ENCODE data around the gene TMEM143.
A peak's percentile ranks its signal among the peaks of the same experiment; 100 is the strongest.
"Not testable (repeated sequence)": the region's sequence is repeated elsewhere in the genome, so short reads cannot be mapped to it uniquely, and the experiment has no call there.

TMEM143 gene

DNA sequence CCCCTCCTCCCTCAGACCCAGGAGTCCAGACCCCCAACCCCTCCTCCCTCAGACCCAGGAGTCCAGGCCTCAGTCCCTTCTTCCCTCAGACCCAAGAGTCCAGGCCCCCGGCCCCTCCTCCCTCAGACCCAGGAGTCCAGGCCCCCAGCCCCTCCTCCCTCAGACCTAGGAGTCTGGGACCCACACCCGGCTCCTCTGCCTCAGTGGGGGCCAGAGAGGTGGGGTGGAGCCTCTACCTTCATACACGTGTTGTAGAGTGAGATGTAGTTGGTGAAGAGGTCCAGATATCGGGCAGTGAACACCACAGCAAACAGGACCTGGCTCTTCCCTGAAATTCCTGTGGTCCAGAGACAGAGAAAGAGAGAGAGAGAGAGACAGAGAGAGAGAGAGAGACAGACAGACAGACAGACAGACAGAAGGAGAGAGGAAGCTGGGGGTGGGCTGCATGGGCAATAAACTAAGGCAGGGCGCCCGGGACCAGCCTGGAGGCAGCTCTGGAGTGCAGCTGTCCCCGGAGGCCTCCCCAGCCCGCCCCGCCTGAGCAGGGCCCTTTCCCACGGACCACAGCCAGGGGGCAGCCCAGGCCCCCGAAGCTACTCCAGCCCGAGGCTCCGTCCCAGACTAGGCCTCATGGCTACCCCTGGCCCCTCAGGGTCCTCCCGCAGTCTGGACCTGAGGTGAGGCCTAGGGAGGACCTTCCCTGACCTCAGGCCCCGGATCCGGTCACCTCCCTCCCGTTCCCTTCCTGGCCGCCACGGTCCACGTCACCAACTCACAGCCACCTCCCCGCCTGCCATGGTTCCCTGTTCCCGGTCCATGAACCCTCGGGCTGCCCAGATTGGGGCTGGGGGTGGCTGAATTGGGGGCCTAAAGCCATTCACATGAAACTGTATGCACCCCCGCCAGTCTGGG, 26.7 kb upstream of the TMEM143 start:
- DNase-seq = peak; percentile 67

DNA sequence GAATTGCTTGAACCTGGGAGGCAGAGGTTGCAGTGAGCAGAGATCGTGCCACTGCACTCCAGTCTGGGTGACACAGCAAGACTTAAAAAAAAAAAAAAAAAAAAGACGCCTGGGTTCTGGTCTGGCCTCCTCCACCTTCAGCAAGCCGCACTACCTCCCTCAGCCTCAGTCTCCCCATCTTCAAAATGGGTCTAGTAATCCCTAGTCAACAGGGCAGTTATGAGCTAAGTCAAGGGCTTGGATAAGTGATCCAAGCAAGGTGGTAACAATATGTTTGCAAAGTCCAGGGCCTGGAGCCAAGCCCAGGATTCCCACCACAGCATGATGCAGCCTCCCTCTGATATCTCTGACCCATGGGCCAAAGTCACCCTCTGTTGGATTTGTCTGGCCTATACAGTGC, 23.2 kb upstream of the TMEM143 start:
- no peak for DNase-seq

DNA sequence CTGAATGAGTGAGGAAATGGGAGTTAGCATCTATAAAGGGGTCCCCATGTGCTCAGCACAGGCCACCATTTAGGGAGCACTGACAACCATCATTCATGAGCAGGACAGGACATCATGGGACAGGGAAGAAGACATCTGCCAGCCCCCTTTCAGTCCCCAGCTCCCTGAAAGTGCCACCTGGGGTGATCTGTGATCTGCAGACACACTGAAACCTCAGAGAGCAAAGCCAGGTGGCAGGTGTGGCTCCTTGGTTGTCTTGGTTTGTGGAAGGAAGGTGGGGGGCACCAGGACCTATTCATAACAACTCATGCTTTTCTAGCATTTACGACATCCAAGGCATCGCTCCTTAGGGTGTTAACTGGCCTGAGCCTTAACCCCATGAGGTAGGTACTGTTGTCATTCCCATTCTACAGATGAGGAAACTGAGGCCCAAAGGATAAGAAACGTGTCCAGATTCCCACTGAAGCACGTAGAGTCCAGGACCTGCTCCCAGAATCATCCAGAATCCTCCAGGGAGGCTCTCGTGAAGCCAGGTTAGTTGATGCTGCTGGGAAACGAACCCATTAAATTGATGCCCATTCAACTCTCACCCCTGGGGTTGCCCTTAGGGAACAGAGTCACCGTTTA, 21.8 kb upstream of the TMEM143 start:
- no peak for DNase-seq

DNA sequence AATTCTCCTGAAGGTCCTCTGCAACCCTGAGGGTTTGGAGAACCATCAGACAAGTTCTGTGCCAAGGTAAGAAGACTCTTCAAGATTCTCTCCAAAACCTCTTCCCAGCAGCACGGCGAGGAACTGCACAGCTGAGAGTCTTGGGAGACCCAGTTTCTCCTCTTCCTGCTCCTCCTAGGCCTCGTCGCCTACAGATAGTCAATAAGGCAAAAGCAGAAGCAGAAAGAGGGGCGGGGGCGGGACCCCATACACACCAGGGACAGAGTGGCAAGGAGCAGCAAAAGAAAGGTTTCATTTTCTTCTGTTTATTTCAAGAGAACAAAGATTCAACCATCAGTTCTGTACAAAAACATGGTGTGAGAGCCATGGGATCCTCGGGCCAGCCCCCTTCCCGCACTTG, 18.5 kb upstream of the TMEM143 start:
- no peak for DNase-seq

DNA sequence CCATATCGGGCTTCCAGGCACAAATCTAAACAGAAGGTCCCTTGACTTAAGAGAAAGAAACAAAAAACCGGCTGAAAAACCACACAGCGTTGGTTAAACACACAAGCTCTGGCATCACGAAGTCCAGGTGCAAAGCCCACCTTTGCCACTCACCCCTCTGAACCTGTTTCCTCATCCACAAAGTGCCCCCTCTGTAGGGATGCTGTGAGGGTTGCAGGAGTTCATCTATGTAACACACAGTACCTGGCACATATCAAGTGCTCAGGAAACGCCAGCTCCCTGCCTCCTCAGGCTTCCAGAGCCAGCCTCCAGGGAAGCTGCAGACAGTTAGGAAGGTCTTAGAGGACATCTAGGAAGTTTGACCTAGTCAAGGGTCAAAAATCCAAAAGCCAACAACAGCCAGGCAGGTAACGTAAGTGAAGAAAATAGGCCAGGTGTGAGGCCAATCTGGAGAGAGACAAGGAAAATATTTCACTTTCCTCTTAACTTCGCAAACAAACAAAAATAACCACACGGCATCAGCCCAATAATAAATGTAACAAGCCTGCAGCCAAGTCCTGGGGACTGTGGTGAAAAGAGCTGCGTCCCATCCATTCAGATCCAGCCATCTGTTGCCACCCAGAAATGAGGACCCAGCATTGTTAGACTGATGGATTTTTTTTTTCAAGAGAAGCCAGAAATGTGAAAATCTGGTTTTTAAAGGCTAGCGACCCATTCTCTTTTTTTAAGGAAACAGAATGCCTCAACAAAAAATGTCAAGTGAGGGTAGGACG, 17.6 kb upstream of the TMEM143 start:
- no peak for DNase-seq

DNA sequence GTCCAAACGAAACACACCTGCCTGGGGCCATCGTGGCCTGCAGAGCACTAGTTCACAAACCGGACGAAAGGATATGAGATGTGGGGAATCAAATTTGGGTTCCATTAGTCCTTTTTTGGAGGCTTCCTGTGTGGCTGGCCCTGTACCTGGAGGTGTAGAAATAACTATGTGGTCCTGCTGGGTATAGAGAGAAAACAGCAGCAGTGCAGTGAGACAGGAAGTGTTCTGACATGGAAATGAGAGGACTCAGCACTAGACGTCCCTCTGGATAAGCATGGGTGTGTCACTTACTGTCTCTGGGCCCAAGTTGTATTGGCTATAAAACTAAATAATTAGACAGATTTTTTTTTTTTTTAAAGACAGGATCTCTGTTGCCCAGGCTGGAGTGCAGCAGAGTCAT, 15.3 kb upstream of the TMEM143 start:
- DNase-seq = no peak

DNA sequence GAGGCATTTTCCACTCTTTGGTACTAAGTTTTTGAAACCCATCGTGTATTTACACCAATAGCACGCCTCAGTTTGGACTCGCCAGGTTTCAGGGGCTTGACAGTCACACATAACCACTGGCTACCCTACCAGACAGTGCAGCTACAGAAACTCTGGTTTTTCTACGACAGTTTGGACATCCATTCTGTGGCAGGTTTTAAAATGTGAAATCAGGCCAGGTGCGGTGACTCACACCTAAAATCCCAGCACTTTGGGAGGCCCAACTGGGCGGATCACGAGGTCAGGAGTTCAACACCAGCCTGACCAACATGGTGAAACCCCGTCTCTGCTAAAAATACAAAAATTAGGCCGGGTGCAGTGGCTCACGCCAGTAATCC, 14.4 kb upstream of the TMEM143 start:
- DNase-seq = no peak

DNA sequence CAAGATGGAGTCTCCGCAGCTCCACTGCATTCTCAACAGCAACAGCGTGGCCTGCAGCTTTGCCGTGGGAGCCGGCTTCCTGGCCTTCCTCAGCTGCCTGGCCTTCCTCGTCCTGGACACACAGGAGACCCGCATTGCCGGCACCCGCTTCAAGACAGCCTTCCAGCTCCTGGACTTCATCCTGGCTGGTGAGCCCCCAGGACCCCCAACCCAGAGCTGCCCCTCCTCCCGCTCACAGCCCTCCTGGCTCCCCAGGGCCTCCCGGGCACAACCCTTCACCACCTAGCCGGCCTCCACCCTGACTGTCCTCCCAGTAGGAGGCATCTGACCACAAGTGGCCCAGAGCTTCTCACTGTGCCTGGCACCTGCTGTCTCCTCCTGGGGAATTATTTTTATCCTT, 9.8 kb upstream of the TMEM143 start:
- no peak for DNase-seq

DNA sequence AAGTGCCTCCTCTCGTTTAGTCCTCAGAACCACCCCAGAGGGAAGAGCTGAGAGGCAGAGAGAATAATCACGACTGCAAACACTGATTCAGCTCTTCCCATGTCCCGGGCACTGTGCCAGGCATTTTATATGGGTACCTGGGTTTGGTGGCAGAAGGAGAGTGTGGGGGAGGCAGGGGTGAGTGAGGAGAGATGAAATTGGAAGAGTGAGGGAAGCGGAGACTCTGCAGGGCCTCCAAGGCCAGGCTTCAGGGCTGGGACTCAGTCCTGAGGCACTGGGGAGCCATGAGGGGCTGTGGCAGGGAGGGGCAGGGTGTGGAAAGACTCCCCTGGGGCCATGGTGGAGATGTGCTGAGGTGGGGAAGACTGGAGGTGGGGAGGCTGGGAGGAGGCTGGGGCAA, 9.2 kb upstream of the TMEM143 start:
- DNase-seq = no peak

DNA sequence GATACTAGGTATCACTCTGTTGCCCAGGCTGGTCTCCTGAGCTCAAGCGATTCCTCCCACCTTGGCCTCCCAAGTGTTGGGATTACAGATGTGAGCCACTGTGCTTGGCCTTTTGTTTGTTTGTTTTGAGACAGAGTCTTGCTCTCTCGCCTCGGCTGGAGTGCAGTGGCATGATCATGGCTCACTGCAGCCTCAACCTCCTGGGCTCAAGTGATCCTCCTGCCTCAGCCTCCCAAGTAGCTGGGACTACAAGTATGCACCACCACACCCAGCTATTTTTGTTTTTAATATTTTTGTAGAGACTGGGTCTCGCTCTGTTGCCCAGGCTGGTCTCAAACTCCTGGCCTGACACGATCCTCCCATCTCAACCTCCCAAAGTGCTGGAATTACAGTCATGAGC, 8.0 kb upstream of the TMEM143 start:
- DNase-seq = not testable (repeated sequence)

DNA sequence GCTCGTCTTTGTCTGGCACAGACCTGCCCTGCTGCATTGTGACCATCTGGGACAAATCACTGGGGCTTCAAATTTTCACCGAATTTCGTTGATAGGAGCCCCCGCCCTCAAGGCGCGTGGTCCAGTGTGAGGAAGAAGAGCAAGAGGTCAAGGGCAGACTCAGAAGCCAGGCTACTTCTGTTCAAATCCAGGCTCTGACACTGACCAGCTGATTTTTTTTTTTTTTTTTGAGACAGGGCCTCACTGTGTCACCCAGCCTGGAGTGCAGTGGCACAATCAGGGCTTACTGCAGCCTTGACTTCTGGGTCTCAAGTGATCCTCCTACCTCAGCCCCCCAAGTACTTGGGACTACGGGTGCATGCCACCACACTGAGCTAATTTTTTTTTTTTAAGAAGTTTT, 7.6 kb upstream of the TMEM143 start:
- no peak for DNase-seq

DNA sequence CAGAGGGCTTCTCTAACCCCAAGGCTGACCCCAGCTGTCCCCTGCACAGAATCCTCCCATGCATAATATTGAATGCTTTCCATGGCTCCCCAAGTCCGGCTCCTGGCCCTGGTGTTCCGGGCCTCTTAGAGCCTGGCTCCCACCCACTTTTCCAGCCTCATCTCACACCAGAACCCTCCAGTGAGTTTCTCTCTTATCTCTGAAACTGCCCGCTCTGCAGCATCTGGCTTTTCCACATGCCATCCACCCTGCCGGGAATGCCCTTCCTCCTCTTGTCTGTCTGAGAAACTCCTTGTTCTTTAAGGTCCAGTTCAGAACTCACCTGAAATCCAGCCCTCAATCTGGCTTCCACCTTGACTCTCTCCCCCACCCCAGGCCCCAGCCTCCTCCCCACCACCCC, 7.2 kb upstream of the TMEM143 start:
- DNase-seq = no peak

DNA sequence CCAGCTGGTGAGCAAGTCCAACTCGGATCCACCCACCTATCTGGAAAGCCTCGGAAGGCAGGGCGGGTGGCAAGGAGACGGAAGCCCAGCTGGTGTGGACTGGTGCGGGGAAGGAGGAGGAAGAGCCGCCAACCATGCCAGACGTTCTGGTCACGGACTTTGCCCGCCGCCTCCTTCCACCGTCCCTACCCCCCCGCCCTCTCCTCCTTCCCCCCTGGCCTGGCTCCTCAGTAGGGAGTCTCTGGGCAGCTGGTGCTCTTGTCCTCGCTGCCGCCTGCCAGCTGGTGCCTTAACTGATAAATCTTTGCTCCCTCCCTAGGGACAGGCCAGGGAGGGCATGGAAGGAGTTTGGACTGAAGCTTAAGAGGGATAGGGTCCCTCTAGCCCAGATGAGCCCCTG, 5.2 kb upstream of the TMEM143 start:
- no peak for DNase-seq

DNA sequence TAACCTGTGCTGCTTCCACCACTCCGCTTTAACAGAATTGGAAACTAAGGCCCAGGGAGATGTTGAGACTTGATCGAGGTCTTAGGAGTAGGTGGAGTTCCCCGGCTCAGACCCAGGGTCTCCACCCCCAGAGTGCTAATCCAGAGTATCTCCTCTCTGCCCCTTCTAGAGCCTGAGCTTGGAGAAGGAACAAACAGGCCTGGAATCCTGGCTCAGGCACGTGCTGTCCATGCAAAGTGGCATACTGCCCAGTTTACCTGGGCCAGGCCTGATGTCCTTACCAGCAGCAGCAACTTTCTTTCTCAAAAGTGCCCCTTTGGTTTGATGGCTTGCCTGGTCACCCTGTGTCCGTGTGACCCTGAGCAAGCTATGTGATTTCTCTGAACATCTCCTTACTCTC, 4.1 kb upstream of the TMEM143 start:
- no peak for DNase-seq

DNA sequence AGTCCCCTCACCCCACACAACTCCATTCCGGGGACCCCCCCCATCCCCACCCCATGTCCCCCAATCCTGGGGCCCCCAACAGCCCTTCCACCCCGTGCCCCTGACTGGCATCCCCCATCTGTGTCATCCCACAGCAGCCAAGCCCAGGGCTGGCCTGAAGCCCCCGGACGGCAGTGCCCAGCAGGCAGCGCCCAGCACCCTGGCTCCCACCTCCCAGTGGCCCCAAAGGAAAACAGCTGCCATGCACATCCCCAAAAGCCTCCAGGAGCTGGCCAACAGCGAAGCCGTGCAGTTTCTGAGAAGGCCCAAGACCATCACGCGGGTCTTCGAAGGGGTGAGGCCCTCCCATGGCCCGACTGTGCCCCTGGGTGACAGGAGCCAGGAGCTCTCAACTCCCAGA, 1.9 kb upstream of the TMEM143 start:
- no peak for DNase-seq

DNA sequence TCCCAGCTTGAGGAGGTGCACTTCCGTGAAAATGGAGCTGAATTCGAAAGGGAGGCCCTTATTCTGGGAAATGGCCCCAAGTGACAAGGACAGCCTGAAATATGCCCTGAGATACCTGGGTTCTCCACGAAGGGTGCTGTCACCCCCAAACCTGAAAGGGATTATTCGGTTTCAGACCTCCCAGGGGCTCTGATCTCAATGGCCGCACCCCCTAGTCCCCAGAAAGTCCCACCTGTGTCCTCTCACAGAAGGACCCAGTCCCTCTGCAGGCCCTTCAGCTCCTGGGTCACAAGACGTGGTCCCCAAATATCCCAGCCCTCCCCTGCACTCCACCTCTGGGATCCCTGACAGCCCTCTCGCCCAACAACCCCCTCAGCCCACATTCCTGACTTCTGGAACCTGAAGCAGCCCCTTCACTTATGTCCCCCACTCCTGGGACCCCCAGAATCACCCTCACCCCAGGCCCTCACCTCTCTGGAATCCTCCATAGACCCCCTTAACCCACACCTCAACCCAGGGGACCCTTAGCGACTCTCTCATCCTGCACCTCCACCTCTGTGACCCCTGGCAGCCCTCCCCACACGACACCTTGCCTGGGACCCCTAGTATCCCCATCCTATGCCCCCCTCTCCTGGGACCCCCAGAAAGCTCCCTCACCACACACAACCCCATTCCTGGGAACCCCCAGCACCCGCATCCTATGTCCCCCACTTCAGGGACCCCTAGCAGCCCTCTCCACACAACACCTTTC, 1.0 kb upstream of the TMEM143 start:
- DNase-seq = no peak

DNA sequence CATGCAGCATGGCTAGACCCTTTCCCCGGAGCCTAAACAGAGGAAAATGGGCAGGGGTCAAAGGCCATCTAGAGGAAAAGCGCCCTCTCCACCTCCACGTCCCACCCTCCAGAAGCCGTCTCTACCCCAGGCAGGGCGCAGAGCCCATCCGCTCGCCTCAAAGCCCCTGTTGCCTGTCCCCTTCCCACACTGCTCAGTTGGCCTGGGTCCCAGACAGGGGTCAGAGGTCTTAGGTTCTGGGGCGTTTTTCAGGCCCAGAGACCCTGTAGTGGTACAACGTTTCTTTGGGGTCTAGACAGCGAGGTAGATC, 285 bp downstream of the TMEM143 start:
- no peak for DNase-seq

DNA sequence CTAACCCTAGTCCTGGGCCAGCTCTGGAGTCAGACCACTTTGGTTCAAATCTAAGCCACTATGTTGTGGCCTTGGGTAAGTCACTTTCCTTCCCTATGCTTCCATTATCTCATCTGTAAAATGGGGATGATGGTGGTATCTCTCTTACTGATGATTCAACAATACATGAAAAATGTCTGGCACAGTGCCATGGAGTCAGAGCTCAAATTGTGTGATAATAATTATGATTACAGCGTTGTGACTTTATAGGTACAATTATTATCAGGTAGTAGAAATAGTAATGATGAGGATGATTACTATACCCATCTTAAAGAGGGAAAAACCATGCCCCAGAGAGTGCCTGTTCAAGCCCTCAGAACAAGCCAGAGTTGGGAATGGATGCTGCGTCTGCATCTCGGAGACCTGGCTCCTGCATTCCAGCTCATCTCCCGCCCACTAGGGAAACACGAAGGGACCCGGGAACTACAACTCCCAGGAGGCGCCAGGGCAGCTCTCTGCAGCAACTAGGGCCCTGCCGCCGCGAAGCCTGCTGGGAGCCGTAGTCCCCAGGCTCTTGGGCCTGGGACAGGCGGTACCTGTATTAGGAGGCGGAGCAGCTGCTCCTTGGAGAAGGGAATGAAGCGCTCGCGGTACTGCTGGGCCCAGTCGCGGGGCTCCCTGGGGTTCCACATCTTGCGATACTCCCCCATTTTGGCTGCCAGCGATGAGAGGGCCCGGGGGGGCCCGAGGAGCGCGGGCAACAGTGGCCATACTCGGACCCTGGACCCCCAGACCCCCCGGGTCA, 832 bp downstream of the TMEM143 start:
- peak; percentile 87 for DNase-seq

DNA sequence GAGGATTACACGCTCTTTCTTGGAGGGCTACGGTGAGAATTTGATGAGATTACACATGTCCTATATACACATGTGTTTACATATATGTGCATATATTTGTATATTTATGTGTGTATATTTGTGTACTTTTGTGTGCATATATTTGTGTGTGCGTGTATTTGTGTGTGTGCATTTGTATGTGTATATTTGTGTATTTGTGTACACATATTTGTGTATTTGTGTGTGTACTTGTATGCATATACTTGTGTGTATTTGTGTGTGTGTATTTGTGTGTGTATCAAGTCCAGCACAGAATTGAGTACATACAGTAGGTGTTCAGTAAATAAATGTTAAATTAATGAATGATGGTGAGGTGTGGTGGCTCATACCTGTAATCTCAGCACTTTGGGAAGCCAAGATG, 1.8 kb downstream of the TMEM143 start:
- DNase-seq = no peak

DNA sequence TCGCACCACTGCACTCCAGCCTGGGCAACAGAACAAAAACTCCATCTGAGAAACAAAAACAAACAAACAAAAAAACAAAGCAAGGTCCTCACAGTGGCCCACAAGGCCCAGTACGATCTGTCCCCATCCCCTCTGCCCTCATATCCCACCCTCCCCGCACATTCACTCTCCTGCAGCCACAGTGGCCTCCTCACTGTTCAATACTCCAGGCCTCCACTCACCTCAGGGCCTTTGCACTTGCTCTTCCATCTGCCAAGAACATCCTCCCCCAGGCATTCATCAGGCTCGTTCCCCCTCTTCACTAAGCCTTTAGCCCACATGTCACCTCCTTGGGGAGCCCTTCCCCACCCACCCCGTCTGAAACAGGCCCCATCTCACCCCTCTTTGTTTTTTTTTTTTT, 4.6 kb downstream of the TMEM143 start:
- no peak for DNase-seq

DNA sequence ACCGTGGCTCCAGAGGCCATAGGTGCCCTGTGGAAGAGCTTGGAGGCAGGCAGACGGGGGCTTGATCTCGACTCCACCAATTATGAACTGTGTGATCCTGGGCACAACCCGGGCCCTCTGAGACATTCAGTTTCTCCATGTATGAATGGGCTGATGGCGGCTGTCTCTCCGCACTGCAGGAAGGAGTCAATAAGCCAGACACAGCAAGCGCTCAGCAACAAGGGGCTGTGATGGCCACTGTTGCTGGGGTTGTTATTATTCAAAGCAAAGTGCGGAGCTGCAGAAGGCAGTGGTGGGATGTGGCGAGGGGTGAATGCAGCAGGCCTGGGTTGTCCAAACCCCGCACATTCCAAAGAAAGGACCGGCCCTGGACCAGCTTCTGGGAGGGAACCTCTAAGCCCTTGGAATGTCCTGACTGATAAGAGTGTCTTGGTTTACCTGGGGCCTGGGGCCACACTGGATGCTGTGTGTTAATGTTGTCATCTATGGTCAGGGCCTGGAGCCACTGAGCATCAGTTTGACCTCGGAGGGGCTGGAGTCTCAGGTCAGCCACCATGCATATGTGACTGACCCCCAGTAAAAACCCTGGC, 8.3 kb downstream of the TMEM143 start:
- no peak for DNase-seq

DNA sequence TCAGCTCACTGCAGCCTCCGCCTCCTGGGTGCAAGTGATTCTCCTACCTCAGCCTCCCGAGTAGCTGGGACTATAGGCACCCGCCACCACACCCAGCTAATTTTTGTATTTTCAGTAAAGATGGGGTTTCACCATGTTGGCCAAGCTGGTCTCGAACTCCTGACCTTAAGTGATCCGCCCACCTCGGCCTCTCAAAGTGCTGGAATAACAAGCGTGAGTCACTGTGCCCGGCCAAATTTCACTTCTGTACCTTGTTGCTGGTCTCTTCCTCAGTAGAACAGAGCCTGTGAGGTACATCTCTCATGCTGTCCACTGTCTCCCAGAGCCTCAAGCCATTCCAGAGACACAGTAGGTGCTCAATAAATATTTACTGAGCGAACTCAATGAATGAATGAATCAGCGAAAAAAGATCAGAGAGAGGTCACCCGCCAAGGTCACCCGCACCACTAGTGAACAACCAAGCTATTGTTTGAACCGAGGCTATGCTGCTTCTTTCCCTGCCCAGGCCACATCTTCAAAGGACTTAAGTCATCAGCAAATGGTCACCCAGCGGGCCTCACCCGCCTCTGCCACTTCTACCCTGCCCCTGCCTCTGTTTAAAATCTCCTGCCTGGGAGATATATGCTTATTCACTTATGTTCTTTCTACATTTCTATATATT, 9.3 kb downstream of the TMEM143 start:
- no peak for DNase-seq
